Measurements from ENCODE around the gene CD200R1L. TPM values are rescaled to one million over a fixed set of nuclear protein-coding genes. Genes with fewer than 3 reads are reported as not detected.

Gene CD200R1L
- total RNA-seq, 2 donors from 2014 or later = not detected

DNA sequence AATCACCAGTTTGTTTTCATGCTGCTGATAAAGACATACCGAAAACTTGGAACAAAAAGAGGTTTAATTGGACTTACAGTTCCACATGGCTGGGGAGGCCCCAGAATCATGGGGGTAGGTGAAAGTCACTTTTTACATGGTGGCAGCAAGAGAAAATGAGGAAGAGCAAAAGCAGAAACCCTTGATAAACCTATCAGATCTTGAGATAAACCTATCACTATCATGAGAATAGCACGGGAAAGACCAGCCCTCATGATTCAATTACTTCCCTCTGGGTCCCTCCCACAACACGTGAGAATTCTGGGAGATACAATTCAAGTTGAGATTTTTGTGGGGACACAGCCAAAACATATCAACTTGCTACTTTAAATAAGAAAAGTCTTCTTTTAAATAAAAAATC lies 28.9 kb downstream of the CD200R1L start:
- H3K36me3 ChIP-seq (replicated peaks in 1 of 2; ENCODE audit: insufficient read depth in 1 of 2, low read depth in 2 of 2) = no peaks in the 10 kb centered on the region
- intact Hi-C loops (cut with DNase I) = no loop called here
- no peak for TF ChIP-seq CTCF (IDR thresholded peaks at IDR 0.05)
- TF ChIP-seq POLR2A (IDR thresholded peaks at IDR 0.05) = no peak
- H3K9me3 ChIP-seq = no peaks in the 10 kb centered on the region
- DNase-seq (no peak), ATAC-seq (no peak)
- no peaks in the 10 kb centered on the region for H3K27me3 ChIP-seq
- peak overlapping the region in 1 of 4 donors; percentile 11 for H3K27ac ChIP-seq
- WGBS, 2 donors = 33 to 41% methylated on average over 3 of the region's 3 CpGs
- no peak overlapping the region for H3K4me3 ChIP-seq
- H3K4me1 ChIP-seq = no peaks in the 10 kb centered on the region

DNA sequence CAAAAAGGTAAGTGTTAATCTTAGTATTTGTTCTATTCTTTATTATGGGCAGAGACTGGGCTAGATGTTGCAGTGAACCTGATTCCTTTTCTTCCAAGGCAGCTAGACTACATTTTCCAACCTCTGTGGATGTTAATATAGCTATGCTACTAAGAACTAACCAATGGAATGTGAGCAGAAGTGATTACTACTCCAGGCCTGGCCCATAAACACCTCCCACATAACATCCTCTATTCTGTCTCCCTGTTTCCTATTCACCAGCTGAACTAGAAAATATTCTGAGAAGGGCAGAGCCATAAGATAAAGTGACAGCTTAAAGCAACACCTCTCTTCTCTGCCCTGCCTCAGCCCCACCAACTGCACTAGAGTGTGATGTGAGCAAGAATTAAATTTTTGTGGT lies 29.4 kb downstream of the CD200R1L start:
- H3K4me1 ChIP-seq = no peaks in the 10 kb centered on the region
- intact Hi-C loops (cut with DNase I) = no loop called here
- no peaks in the 10 kb centered on the region for H3K36me3 ChIP-seq (replicated peaks in 1 of 2; ENCODE audit: insufficient read depth in 1 of 2, low read depth in 2 of 2)
- TF ChIP-seq POLR2A (IDR thresholded peaks at IDR 0.05) = no peak
- no peak overlapping the region for H3K27ac ChIP-seq
- H3K27me3 ChIP-seq = no peaks in the 10 kb centered on the region
- no peaks in the 10 kb centered on the region for H3K9me3 ChIP-seq
- no peak for DNase-seq
- ATAC-seq = no peak
- H3K4me3 ChIP-seq = no peak overlapping the region

DNA sequence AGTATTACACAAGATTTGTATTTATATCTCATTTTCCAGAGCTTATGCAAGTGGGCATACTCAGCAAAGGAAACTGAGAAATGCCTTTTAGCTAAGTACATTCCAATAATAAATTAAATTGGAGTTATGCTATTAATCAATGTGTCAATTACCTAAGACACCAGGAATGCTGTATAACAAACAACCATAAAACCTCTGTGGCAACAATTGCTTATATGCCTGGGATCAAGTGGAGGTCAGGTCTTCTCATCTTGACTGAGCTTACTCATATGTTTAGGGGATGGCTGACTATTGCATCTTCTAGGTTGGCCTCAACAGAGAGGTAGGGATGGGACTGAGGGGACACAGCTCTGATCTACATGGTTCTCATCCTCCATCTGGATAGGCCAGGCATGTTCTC lies 30.7 kb downstream of the CD200R1L start:
- TF ChIP-seq CTCF (IDR thresholded peaks at IDR 0.05) = no peak
- no peak for TF ChIP-seq POLR2A (IDR thresholded peaks at IDR 0.05)
- intact Hi-C loops (cut with DNase I) = no loop called here
- no peak for ATAC-seq
- Histone ChIP-seq H3K36me3 (replicated peaks in 1 of 2; ENCODE audit: insufficient read depth in 1 of 2, low read depth in 2 of 2) (no peaks in the 10 kb centered on the region), H3K4me1 (no peaks in the 10 kb centered on the region), H3K27ac (no peak overlapping the region), H3K27me3 (no peaks in the 10 kb centered on the region), H3K9me3 (no peaks in the 10 kb centered on the region), H3K4me3 (no peak overlapping the region)
- DNase-seq = no peak

DNA sequence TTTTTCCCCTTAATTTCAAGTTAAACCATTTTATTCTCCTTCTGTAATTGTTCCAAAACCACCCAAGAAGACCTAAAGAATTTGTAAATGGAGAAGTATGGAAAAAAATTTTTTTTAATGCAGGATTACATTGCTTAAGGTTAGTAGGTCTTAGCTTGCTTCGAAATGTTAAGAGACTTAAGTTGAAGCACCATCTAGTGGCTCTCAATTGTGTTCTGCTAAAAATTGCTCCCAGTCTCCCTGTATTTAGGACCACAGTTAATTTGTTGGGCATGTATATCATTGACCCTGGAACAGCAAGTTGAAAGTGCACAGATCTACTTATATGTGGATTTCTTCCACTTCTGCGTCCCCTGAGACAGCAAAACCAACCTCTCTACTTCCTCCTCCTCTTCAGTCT lies 32.4 kb downstream of the CD200R1L start:
- intact Hi-C loops (cut with DNase I) = no loop called here
- no peak for DNase-seq
- TF ChIP-seq CTCF (IDR thresholded peaks at IDR 0.05) (peak in 3 of 7 experiments; percentile 11 to 32 (median 17)), POLR2A (IDR thresholded peaks at IDR 0.05) (no peak)
- ATAC-seq = no peak
- Histone ChIP-seq H3K27me3 (no peaks in the 10 kb centered on the region), H3K4me3 (no peak overlapping the region), H3K4me1 (no peaks in the 10 kb centered on the region), H3K36me3 (replicated peaks in 1 of 2; ENCODE audit: insufficient read depth in 1 of 2, low read depth in 2 of 2) (no peaks in the 10 kb centered on the region), H3K27ac (peak overlapping the region in 1 of 4 donors; percentile 47), H3K9me3 (no peaks in the 10 kb centered on the region)
- 31 to 36% methylated on average over 2 of the region's 2 CpGs for WGBS, 2 donors

DNA sequence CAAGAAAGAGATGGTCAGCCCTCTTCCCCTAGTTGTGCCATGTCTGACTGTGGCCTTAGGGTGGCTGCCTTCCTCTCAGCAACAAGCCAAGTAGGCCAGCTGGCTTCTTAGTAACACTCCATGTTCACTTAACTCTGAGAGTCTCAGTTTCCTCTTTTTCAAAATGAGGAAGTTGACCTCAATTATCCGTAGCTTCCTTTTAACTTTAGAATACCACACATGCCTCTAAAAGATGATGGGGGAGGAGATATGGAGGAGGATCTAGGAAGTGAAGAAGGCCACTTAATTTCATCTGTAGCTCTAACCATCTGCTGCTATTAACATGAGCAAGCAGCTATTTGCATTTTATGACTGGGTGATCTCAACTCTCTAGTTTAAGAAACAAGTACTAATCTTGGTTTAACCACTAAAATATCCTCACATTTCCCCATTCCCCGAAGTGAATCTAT lies 32.9 kb downstream of the CD200R1L start:
- H3K4me3 ChIP-seq = no peak overlapping the region
- peak overlapping the region in 1 of 4 donors; percentile 47 for H3K27ac ChIP-seq
- ATAC-seq (no peak), DNase-seq (peak in 1 of 4 donors; percentile 55)
- TF ChIP-seq CTCF (IDR thresholded peaks at IDR 0.05) (no peak), POLR2A (IDR thresholded peaks at IDR 0.05) (no peak)
- no peaks in the 10 kb centered on the region for H3K36me3 ChIP-seq (replicated peaks in 1 of 2; ENCODE audit: insufficient read depth in 1 of 2, low read depth in 2 of 2)
- no peaks in the 10 kb centered on the region for H3K27me3 ChIP-seq
- intact Hi-C loops (cut with DNase I) = no loop called here
- WGBS, 2 donors = 23 to 27% methylated on average over 2 of the region's 2 CpGs
- no peaks in the 10 kb centered on the region for H3K4me1 ChIP-seq
- no peaks in the 10 kb centered on the region for H3K9me3 ChIP-seq

All from body of pancreas (tissue), 4 donors.